ENCODE results near the gene BRD3OS.

BRD3OS gene

DNA sequence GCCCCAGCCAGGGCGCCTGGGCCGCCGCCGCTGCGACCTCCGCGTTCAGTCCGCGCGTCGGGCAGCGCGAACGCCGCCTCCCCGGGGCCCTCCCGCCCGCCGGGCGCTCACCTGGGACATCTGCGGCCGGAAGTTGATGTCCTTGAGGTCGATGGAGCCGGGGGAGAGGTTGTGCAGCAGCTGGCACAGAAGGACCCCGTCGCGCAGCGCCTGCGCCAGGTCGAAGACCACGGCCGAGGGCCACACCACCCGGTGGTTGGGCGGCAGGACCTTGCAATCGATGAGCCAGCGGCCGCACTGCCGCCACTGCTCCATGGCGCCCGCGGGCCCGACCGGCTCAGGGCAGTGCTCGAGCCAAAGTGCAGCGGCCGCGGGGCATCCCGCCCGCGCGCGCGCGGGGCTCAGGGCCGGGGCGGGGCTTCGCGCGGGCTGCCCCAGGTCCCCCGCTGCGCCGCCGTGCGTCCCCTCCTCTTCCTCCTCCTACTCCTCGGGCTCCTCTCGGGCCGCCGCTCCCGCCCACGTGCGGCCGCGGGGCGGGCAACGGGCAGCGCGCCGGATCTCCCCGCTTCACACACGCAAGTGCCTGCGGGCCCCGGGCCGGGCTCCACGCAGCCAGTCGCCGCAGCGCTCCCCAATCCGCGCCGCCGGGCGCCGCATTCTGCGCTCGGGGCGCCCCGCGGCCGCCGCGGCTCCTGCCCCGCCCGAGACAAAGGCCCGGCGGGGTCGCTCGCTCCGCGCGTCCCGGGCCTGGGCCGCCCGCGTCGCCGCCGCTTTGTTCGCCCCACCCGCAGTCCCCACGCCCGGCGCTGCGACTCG, 33.1 kb upstream of the BRD3OS start, which contains the start of gene VAV2:
TSS of gene VAV2 (minus strand) at position 361 of the 816 bp plus-strand sequence. CDS start at position 315, 46 bp downstream.
- ChIA-PET CTCF (interaction anchor here (1.8 to 3.3 kb wide), 2 partner anchors 197 to 210 kb away, joined by 6 to 23 read pairs; no protein-coding TSS in a partner anchor), POLR2A (no interaction called here)
- peak; percentile 54 for DNase-seq (ENCODE audit: extremely low spot score)
- no peak for TF ChIP-seq BHLHE40 (IDR thresholded peaks at IDR 0.05; ENCODE audit: borderline replicate concordance)
- no peak for TF ChIP-seq FOXA1 (IDR thresholded peaks at IDR 0.05)
- no peak for TF ChIP-seq L3MBTL2 (conservative IDR thresholded peaks at IDR 0.05)
- TF ChIP-seq FOXK2 (IDR thresholded peaks at IDR 0.05), result no peak
- TF ChIP-seq FOXM1 (IDR thresholded peaks at IDR 0.05; ENCODE audit: borderline replicate concordance), result 0 out of 2 replicates have a peak, but pooled peaks have one; percentile 37

DNA sequence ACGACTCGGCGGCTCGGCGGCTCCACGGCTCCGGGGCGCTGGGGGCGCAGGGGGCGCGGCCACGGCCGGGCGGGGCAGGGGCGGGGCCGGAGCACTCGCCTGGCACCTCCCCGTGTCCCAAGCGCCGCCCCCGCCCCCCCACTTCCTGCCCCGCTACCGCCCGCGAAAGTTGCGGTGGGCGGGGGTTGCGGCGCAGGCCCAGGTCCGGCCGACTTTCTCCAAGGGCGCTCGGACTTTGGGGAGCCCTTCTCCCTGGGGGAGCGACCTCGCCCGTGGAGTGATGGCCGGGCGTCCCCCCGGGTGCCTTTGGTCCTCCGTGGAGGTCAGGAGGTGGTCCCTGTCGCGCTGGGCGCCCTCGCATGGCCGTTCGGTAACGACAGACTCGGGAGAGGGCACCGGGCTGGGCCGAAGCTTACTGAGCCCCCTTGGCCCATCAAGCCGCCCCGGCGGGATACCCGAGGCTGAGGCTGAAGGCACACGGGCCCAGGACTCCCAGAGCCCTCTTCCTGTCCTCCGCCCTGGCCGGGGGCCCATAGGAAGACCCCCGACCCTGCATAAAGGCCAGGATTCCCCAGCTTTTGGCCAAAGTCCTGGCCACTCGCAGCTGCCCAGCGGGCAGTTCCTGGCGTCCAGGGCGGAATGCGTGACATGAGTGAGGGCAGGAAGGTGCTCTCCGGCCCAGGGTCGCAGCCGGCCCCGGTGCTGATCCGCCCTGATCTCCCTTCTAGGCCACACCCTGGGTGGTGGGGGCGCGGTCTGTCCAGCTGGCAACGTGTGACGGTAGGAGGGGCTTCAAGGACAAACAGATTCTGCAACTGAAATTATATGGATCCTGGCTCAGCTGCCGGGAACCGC, 32.3 kb upstream of the BRD3OS start:
- ChIA-PET CTCF (interaction anchor here (0.6 to 3.3 kb wide), 9 partner anchors 194 to 628 kb away, joined by 3 to 23 read pairs (median 4); no protein-coding TSS in a partner anchor), POLR2A (interaction anchor here (1.2 to 1.3 kb wide), 3 partner anchors 13 to 211 kb away, joined by 3 read pairs; no protein-coding TSS in a partner anchor)
- peak; percentile 80 for DNase-seq (ENCODE audit: extremely low spot score)
- TF ChIP-seq ELF4 (IDR thresholded peaks at IDR 0.05) (no peak), L3MBTL2 (conservative IDR thresholded peaks at IDR 0.05) (no peak; the same call in 1 of the 2 replicates), LEF1 (IDR thresholded peaks at IDR 0.05; ENCODE audit: borderline replicate concordance) (no peak), ARNT (IDR thresholded peaks at IDR 0.05) (no peak), CTBP1 (IDR thresholded peaks at IDR 0.05; ENCODE audit: borderline replicate concordance) (no peak), FOXM1 (IDR thresholded peaks at IDR 0.05; ENCODE audit: borderline replicate concordance) (no peak), NFRKB (IDR thresholded peaks at IDR 0.05) (no peak), HDGF (IDR thresholded peaks at IDR 0.05; ENCODE audit: borderline replicate concordance) (no peak), ZNF384 (IDR thresholded peaks at IDR 0.05) (no peak)
- TF ChIP-seq, protein P1, sequence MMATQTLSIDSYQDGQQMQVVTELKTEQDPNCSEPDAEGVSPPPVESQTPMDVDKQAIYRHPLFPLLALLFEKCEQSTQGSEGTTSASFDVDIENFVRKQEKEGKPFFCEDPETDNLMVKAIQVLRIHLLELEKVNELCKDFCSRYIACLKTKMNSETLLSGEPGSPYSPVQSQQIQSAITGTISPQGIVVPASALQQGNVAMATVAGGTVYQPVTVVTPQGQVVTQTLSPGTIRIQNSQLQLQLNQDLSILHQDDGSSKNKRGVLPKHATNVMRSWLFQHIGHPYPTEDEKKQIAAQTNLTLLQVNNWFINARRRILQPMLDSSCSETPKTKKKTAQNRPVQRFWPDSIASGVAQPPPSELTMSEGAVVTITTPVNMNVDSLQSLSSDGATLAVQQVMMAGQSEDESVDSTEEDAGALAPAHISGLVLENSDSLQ (IDR thresholded peaks at IDR 0.05), result no peak

- TF ChIP-seq SUZ12 (IDR thresholded peaks at IDR 0.05) (no peak), BHLHE40 (IDR thresholded peaks at IDR 0.05; ENCODE audit: borderline replicate concordance) (no peak), HDGF (IDR thresholded peaks at IDR 0.05; ENCODE audit: borderline replicate concordance) (no peak), LEF1 (IDR thresholded peaks at IDR 0.05; ENCODE audit: borderline replicate concordance) (no peak), FOXK2 (IDR thresholded peaks at IDR 0.05) (no peak), FOXA1 (IDR thresholded peaks at IDR 0.05) (no peak)
- TF ChIP-seq, protein P1 (IDR thresholded peaks at IDR 0.05), result no peak
- no peak for DNase-seq (ENCODE audit: extremely low spot score)
- CTCF ChIA-PET, result interaction anchor here (0.6 to 3.3 kb wide), 9 partner anchors 31 to 505 kb away, joined by 3 to 23 read pairs (median 4); partner anchors contain the start of gene BRD3OS
- POLR2A ChIA-PET, result interaction anchor here (1.2 to 1.3 kb wide), 3 partner anchors 12 to 211 kb away, joined by 3 read pairs; no protein-coding TSS in a partner anchor
These were observed 31.5 kb upstream of the BRD3OS start for GRCh38 chr9:133993635-133994253.

DNA sequence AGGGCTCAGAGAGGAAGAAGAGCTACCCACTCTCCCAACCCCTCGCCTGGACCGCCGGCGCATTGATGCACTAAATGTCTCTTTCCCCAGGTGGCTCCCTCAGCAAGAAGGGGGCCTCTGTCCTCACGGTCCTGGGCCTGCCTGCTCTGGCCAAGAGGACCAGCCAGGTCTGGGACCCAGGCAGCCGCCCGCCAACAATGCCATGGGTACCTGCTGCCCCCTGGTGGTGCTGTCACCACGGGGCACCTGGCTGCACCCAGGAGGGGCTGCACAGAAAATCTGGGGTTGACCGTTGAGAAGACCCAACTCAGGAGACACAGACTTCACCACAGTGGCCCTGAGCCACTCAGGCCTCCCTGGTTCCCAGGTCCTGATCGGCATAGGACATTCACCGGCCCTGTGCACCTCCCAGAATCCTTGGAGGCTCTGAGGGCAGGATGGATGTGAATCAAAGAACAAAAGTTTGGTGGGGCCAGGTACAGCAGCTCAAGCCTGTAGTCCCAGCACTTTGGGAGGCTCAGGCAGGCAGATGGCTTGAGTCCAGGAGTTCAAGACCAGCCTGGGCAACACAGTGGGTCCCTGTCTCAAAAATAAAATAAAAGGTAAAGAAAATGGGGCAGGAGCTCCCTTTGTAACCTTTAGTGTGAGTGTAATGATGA, 30.8 kb upstream of the BRD3OS start:
- TF ChIP-seq FOXA1 (IDR thresholded peaks at IDR 0.05) (no peak), CTBP1 (IDR thresholded peaks at IDR 0.05; ENCODE audit: borderline replicate concordance) (no peak), SUZ12 (IDR thresholded peaks at IDR 0.05) (no peak), FOXK2 (IDR thresholded peaks at IDR 0.05) (no peak), L3MBTL2 (conservative IDR thresholded peaks at IDR 0.05) (no peak), NFRKB (IDR thresholded peaks at IDR 0.05) (no peak), FOXM1 (IDR thresholded peaks at IDR 0.05; ENCODE audit: borderline replicate concordance) (no peak), LEF1 (IDR thresholded peaks at IDR 0.05; ENCODE audit: borderline replicate concordance) (no peak), ELF4 (IDR thresholded peaks at IDR 0.05) (no peak), ARNT (IDR thresholded peaks at IDR 0.05) (no peak), ZNF384 (IDR thresholded peaks at IDR 0.05) (no peak), HDGF (IDR thresholded peaks at IDR 0.05; ENCODE audit: borderline replicate concordance) (no peak), SP1 (IDR thresholded peaks at IDR 0.05) (no peak), BHLHE40 (IDR thresholded peaks at IDR 0.05; ENCODE audit: borderline replicate concordance) (no peak), TARDBP (IDR thresholded peaks at IDR 0.05) (no peak)
- TF ChIP-seq, protein P1 (IDR thresholded peaks at IDR 0.05), result no peak
- ChIA-PET POLR2A (interaction anchor here (1.1 to 1.3 kb wide), 2 partner anchors 11 to 212 kb away, joined by 3 read pairs; no protein-coding TSS in a partner anchor), CTCF (interaction anchor here (1.0 to 3.3 kb wide), 8 partner anchors 10 to 268 kb away, joined by 3 to 23 read pairs (median 6); partner anchors contain the start of gene BRD3OS)
- DNase-seq (ENCODE audit: extremely low spot score), result peak; percentile 86
